HG02571 (cell line): ENCODE data around the gene ACKR1.

Source experiments
- ATAC-seq: cut with Tn5 transposase; IDR thresholded peaks from one replicate; pipeline ENCODE4 v1.9.1; 2021; ENCODE audit warnings: mild to moderate bottlenecking, moderate library complexity; ENCODE audit not compliant: unreplicated experiment

Gene ACKR1

GRCh38 chr1:159218649-159219636 is 14.3 kb downstream of the ACKR1 start:
- no peak for ATAC-seq

- ATAC-seq = no peak
These were observed 17.6 kb downstream of the ACKR1 start for GRCh38 chr1:159222075-159222865.

DNA sequence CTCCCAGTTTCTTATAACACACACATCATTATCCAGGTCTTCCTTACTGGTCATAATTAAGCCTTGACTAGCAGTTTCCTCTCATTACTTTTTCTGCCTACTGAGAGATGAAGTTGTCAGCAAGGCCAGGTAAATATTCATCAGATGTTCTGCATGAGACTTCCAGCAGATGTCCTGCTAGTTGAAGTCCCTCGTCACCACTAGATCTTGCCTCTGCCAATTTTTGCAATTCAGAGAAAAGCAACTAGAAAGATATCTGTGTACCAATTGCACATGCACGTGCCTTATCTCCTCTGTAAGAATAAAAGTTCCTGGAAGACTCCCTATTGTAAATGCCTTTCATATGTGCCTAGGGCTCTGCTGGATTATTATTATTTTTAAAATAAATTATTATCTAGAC is 18.3 kb downstream of the ACKR1 start:
- ATAC-seq = no peak

DNA sequence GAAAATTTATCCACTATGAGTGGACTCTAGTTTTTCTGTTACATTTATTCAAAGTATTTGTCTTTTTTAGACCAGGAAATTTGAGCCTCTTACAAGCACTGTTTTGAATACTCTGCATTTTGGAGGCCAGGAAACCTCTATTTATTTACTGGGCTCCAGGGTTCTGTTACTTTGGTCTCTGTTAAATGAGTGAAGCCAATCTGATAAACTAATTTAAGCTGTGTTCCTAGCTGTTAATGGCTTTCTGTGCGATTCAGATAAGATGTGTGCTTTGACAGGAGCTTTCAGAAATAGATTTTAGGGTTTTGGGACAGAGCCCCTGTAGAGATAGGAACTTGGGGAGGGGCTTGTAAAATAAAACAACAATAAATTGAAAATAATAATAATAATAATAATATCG is 23.9 kb downstream of the ACKR1 start:
- no peak for ATAC-seq

DNA sequence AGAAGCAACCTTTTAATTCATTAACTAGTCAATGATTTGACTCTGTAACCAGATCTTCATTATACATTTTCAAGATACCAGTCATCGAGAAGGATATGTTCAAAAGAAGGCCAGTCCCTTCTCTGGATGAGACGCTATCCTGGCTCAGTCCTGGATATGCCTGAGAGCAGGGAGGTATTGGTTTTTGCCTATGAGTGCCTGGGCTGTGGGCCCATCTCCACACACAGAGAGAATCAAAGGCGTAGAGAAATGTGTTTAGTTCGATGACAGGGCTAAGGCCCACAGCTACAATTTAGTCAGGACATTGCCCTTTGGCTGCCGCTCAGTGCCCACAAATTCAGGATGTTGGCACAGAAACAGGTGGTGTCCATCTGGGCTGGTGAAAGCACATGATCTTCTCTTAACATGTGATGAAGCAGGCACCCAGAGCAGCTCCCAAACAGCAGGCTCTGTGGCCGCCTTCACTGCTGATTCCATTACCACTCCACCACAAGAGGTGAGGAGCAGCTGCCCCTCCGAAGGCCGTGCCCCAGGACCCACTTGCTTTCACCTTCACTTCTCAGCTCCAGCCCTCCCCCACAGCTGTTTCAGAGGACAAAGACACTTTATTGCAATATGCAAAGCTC is 24.7 kb downstream of the ACKR1 start:
- ATAC-seq = no peak

GRCh38 chr1:159229896-159230295 is 25.2 kb downstream of the ACKR1 start:
- no peak for ATAC-seq

DNA sequence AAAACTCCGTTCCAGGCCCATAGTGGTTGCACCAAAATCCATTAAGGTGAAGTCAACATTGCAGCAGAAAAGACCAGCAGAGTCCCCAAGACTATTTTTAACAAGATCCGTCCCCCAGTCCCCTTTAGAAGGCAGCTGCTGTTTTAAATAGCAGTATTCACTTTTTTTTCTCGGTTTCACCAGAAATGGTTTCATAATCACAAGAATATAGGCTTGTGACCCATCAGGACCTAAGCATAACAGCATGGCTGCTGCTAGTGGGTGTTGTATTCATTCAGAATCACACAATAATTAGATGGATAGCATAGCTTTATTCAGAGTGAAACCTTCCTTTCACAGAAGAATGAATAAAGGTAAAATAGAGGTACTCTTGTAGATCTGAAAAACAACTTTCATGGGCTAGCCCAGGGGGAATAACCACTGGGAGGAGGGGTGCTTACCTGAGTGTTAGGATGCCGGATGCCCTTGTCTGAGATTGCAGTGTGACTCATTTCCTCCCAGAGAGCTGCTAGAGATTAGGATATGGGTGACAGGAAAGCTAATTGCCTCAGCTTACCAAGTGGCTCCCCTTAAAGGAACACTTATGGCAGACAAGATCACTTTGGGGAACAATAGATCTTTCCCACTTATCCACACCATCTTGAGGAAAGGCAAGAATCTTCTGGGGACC is 35.0 kb downstream of the ACKR1 start:
- peak; percentile 68 for ATAC-seq

- no peak for ATAC-seq
These were observed 42.6 kb downstream of the ACKR1 start for GRCh38 chr1:159247266-159247665.

DNA sequence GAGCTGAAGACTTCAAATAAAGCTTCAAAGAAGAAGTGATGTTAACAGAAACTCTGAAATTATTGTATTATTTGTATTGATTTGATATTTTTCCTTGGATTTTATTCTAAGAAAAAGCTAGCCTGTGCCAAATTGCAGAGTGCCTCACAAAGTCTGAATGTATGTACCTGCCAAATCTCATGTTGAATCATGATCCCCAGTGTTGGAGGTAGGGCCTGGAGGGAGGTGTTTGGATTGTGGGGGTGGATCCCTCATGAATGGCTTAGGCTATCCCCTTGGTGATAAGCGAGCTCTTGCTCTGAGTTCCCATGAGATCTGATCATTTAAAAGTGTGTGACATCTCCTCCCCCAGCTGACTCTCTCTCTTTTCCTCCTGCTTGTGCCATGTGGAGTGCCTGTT is 43.6 kb downstream of the ACKR1 start:
- ATAC-seq = no peak

GRCh38 chr1:159250638-159251216 is 46.1 kb downstream of the ACKR1 start:
- ATAC-seq = no peak
